Activated naive CD8-positive, alpha-beta T cell treated with anti-CD3 and anti-CD28 coated beads, Interleukin-2, amount 50 U/mL, for 16 hours (primary cell): ENCODE results near the gene DIAPH3.
"Not testable (repeated sequence)": the region's sequence is repeated elsewhere in the genome, so short reads cannot be mapped to it uniquely, and the experiment has no call there.

Experiments
- DNase-seq: peaks from one replicate; pipeline ENCODE4 v3.0.0-alpha.2; 2020; ENCODE audit warnings: low read depth, low spot score

The DIAPH3 gene

GRCh38 chr13:60163478-60164233, at the start of gene DIAPH3:
DIAPH3 (minus strand) TSS chr13:60163928; CDS start chr13:60163766, 162 bp downstream.
- peak; percentile 86 for DNase-seq

- no peak for DNase-seq
These were observed 49.6 kb upstream of the DIAPH3 start for GRCh38 chr13:60213236-60213744.

GRCh38 chr13:60211548-60211947, 47.8 kb upstream of the DIAPH3 start:
- DNase-seq = no peak

GRCh38 chr13:60210510-60211330, 47.0 kb upstream of the DIAPH3 start:
- DNase-seq = no peak

GRCh38 chr13:60205499-60205898, 41.8 kb upstream of the DIAPH3 start:
- DNase-seq = not testable (repeated sequence)

- no peak for DNase-seq
These were observed 37.6 kb upstream of the DIAPH3 start for GRCh38 chr13:60201286-60201685.

GRCh38 chr13:60195893-60196292, 32.2 kb upstream of the DIAPH3 start:
- not testable (repeated sequence) for DNase-seq

GRCh38 chr13:60182907-60183306, 19.2 kb upstream of the DIAPH3 start:
- DNase-seq = no peak

- DNase-seq = no peak
These were observed 14.6 kb upstream of the DIAPH3 start for GRCh38 chr13:60178327-60178726.

GRCh38 chr13:60175571-60175970, 11.8 kb upstream of the DIAPH3 start:
- no peak for DNase-seq

GRCh38 chr13:60174113-60174512, 10.4 kb upstream of the DIAPH3 start:
- no peak for DNase-seq

GRCh38 chr13:60172111-60172510, 8.4 kb upstream of the DIAPH3 start:
- DNase-seq = no peak

GRCh38 chr13:60170414-60170813, 6.7 kb upstream of the DIAPH3 start:
- no peak for DNase-seq

- no peak for DNase-seq
These were observed 5.7 kb upstream of the DIAPH3 start for GRCh38 chr13:60169239-60170031.

GRCh38 chr13:60167121-60167520, 3.4 kb upstream of the DIAPH3 start:
- no peak for DNase-seq

GRCh38 chr13:60165391-60166099, 1.8 kb upstream of the DIAPH3 start:
- DNase-seq = no peak

- DNase-seq = no peak
These were observed 634 bp upstream of the DIAPH3 start for GRCh38 chr13:60164234-60164889.

GRCh38 chr13:60162096-60162495, 1.6 kb downstream of the DIAPH3 start:
- DNase-seq = no peak

- no peak for DNase-seq
These were observed 5.4 kb downstream of the DIAPH3 start for GRCh38 chr13:60158321-60158801.

GRCh38 chr13:60155978-60156377, 7.8 kb downstream of the DIAPH3 start:
- no peak for DNase-seq
